OCI-LY3 (cell line): Measurements from ENCODE around the gene CDR2.

Experiments
- CTCF ChIP-seq: fragments of 200-600, 300-600 bp; sonication (generic); IDR thresholded peaks from 2 replicates; pipeline ENCODE4 v1.5.1; 2014; ENCODE audit warnings: antibody characterized with exemption, low read length, low read depth
- EZH2phosphoT487 ChIP-seq: fragments of 200-600 bp; shearing (Covaris generic); IDR thresholded peaks from 2 replicates; pipeline ENCODE4 v1.6.1; 2018; ENCODE audit warnings: antibody characterized with exemption, mixed run types, low read depth

DNA sequence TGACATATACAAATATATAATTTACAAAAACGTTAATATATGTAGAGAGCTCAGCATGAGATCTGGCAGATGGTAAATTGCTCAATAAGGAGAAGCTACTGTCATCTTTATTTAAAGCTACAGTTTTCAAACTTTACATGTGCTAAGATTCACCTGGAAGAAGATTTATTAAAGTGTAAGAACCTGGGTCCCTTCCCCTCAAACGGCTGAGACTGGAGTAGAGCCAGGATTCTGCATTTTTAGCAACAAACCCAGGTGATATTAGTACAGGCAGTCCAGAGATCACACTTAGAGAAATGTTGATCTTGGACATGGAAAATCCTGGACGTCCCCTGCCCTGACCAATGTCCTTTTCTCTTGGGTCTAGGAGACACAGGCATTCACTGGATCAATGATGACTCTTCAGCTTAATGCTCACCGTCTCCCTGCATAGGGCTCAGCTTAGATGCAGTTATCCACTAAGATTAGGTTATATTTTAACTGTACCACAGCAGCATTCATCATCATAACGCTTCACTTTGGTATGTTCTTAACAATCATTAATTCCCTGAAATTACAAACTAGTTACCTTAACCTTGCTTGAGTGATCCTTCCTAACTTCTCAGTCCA, 20.4 kb downstream of the CDR2 start:
- TF ChIP-seq CTCF (no peak), EZH2phosphoT487 (no peak)
